ENCODE measurements around the gene BRD9.

BRD9 gene

GRCh38 chr5:876398-877365 is 15.9 kb downstream of the BRD9 start:
- no peak for DNase-seq

- DNase-seq: no peak
These were observed 16.7 kb downstream of the BRD9 start for GRCh38 chr5:875931-876330.

GRCh38 chr5:873328-873727 is 19.3 kb downstream of the BRD9 start:
- no peak for DNase-seq

- no peak for DNase-seq
These were observed 20.3 kb downstream of the BRD9 start for GRCh38 chr5:872301-872700.

- no peak for DNase-seq
These were observed 20.9 kb downstream of the BRD9 start for GRCh38 chr5:871596-872298.

GRCh38 chr5:870956-871355 is 21.6 kb downstream of the BRD9 start:
- no peak for DNase-seq

- no peak for DNase-seq
These were observed 24.0 kb downstream of the BRD9 start for GRCh38 chr5:868428-869135.

GRCh38 chr5:867300-867870 is 25.2 kb downstream of the BRD9 start:
- no peak for DNase-seq

GRCh38 chr5:865771-866170 is 26.8 kb downstream of the BRD9 start:
- DNase-seq: no peak

- no peak for DNase-seq
These were observed 27.5 kb downstream of the BRD9 start for GRCh38 chr5:865168-865521.

GRCh38 chr5:864492-865167 is 28.0 kb downstream of the BRD9 start:
- no peak for DNase-seq

- no peak for DNase-seq
These were observed 29.3 kb downstream of the BRD9 start for GRCh38 chr5:863244-863805.

GRCh38 chr5:862367-863243 is 30.0 kb downstream of the BRD9 start:
- no peak for DNase-seq

GRCh38 chr5:861442-862366 is 30.9 kb downstream of the BRD9 start:
- DNase-seq: no peak

- no peak for DNase-seq
These were observed 32.0 kb downstream of the BRD9 start for GRCh38 chr5:860506-861150.

GRCh38 chr5:859798-860296 is 32.8 kb downstream of the BRD9 start:
- no peak for DNase-seq

GRCh38 chr5:859391-859790 is 33.2 kb downstream of the BRD9 start:
- DNase-seq: no peak

- no peak for DNase-seq
These were observed 33.9 kb downstream of the BRD9 start for GRCh38 chr5:858726-859125.

Data from activated effector memory CD4-positive, alpha-beta T cell treated with anti-CD3 and anti-CD28 coated beads, Interleukin-2, amount 50 U/mL, for 16 hours (primary cell).